KG1 (cell line): Measurements from ENCODE around the gene VMO1.

Experiments used
- DNase-seq: peaks from one replicate; lab custom pipeline; 2025; lab: John Stamatoyannopoulos, UW

The VMO1 gene

DNA sequence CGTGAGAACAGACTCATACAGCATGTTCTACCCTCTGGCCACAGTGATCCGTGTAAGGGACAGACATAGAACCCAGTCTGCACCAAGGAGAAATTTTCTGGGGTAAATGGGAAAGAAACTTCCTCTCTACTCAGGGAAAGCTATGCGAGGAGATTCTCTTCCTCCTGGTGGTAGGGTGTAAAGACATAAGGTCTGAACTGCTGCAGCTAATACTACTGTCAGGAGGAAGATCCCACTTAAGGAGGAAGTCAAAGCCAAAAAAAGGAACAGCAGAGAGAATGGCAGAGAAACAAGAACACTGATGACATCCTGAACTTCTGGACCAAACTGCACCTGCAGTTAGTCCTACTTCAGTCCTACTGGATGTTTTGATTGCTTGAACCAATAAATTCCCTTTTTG lies 21.6 kb downstream of the VMO1 start:
- DNase-seq, result no peak

DNA sequence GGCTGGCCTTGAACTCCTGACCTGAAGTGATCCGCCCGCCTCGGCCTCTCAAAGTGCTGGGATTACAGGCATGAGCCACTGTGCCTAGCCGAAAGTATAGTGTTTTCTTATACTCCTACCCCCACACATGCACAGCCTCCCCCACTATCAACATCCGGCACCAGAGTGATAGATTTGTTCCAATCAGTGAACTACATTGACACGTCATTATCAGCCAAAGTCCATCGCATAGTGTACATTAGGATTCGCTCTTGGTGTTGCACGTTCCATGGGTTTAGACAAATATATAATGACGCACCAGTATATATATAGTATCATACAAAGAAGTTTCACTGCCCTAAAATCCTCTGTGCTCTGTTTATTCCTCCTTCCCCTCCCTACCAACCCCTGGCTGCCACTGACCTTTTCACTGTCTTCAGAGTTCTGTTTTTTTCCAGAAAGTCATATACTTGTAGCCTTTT lies 26.4 kb downstream of the VMO1 start:
- DNase-seq, result no peak

DNA sequence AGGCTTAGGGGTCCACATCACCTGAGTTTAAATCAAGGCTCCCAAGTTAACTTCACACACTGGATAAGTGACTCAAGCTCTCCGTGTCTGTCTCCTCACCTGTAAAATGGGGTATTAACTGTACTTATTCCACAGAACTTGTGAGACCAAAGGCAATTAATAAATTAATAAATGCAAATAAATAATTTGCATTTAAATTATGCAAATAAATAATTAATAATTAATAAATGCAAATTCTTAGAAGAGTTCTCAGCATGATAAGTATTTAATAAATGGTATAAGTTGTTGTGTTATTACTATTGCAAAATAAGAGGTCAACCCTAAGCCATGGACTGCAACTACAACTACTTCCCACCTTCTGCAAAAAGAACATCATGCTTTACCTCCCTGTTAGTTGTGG lies 32.8 kb downstream of the VMO1 start:
- DNase-seq, result no peak

DNA sequence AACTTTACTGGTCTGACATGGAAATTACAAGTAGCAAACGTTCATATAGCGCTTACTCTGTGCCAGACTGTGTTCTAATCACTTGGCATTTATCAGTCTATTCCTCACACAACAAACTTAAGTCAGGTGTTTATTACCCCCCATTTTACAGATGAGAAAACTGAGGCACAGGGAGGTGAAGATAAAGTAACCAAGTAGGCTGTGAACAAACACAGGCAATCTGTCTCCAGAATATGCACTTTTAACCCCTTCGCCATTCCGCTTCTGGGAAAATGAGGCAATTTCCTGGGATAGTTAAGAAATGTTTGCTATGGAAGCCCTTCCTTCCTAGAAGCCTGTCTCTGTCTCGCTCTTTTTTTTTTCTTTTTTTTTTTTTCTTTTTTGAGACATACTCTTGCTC lies 34.2 kb downstream of the VMO1 start:
- DNase-seq, result no peak

DNA sequence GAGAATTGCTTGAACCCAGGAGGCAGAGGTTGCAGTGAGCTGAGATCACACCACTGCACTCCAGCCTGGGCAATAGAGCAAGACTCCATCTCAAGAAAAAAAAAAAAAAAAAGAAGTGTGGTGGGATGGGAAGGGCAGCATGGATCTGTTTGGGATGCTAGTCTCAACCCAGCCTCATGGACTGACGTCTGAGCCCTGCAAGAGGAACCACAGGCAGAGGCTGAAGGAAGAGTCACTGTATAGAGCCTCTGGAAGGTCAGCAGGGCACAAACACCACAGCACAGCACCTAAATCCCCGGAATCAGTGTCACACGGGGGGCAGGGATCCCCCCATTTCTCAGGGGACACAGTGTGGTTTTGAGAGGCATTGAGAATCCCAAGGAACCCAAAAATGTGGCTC lies 35.6 kb downstream of the VMO1 start:
- DNase-seq, result no peak

DNA sequence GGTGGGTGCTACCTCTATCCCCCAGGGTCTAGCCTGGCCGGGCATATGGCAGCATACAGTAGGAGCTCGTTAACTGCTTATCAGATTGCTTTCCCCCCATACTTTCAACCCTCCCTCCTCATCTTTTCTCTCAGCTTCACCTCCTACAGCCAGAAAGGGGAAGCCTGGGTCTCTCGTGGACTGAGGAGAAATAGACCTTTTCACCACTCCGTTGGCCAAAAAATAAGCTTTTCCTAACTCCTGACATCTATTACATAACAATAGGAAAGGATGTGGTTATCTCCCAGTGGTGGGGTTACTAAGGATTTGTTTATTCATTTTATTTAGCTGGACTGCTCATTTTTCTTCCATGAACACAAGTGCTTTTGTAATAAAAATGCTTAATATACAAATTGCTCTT lies 37.5 kb downstream of the VMO1 start:
- no peak for DNase-seq

DNA sequence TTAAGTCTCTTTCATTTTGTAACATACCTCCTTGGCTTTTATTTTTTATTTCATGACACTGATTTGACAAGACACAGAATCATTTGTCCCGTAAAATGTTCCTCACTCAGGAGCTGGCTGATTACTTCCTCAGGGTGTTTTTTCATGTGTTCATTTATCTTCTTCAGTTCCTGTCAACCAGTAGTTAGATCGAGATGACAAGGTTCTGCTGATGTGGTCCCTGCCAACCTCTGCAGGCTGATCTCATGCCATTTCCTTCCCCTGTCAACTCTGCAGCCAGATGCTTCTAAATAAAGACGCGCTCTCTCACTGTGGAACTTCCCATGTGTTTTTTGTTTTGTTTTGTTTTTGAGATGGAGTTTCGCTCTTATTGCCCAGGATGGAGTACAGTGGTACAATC lies 38.3 kb downstream of the VMO1 start:
- DNase-seq, result no peak

DNA sequence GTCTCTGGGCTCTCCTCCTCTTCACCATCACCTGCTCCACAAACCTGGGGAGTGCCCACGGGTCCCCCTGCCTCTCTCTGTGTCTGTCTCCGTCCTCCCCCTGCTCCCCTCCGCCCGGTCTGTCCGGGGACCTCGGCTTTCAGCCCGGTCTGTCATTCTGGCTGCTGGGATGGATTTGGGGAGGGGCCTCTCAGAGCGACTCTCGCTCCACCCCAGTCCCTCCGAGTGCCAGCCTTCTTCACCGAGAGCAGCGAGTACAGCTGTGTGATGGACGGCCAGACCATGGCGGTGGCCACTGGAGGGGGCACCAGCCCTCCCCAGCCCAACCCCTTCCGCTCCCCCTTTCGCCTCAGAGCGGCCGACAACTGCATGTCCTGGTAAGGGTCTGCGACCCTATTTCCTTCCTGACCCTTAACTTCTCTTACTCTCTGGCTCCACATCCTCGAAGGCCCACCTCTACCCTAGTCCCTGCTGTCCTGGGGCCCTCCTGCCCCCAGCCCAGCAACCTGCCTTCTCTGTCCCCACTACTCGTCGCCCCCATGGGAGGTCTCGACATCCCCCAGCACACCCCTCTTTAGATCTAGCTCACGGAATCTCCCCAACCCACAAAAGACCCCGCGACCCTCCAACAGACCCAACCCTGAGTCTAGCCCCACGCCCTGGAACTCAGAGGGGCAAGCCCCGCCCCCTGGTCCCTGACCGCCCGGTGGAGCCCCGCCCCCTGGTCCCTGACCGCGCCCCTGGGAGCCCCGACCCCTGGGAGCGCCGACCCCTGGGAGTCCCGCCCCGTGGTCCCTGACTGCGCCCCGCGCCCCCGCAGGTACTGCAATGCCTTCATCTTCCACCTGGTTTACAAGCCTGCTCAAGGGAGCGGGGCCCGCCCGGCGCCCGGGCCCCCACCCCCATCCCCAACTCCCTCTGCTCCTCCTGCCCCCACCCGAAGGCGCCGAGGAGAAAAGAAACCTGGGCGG lies 40.9 kb downstream of the VMO1 start:
- no peak for DNase-seq

DNA sequence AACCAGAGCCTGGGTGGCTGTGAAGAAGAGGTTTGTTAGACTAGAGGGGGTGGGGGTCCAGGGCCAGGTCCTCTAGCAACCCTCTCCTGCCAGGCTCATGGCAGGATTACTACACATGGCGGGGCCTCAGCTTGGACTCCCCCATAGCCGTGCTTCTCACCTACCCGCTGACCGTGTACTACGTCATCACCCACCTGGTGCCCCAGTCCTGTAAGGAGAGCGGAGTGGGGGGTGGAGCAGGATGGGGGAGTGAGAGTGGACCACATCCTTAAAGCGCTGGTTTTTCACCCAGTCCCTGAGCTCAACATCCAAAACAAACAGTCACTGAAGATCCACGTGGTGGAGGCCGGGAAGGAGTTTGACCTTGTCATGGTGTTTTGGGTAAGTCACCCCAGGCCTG lies 42.3 kb downstream of the VMO1 start:
- no peak for DNase-seq

DNA sequence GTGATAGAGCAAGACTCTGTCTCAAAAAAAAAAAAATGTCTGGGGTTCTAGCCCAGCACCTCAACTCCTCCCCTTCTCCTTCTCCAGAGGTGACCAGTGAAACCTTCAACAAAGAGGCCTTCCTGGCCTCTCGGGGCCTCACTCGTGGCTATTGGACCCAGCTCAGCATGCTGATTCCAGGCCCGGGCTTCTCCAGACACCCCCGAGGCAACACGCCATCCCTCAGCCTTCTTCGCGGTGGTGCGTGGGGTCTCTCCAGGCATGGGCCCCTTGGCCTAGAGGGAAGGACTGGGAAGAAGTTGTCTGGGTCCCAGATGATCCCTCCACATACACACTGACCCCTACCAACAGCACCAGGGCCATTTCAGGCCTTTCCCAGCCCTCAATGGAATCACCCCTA lies 42.9 kb downstream of the VMO1 start:
- no peak for DNase-seq

DNA sequence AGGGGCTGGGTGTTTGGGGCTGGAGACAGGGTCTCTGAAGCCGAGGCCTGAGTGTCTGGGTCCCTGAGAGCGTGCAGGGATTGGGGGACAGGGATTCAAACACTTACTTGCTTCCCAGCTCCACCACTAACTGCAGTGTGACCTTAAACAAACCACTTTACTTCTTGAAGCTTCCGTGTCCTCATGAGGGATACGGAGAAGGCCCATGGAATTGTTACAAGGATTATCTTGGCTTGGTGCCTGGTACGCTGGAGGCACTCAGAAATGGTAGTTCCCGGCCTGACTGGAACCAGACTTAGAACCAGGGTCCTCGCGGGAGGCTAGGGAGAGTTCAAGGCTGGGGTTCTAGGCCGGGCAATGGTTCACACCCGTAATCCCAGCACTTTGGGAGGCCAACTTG lies 43.5 kb downstream of the VMO1 start:
- no peak for DNase-seq

DNA sequence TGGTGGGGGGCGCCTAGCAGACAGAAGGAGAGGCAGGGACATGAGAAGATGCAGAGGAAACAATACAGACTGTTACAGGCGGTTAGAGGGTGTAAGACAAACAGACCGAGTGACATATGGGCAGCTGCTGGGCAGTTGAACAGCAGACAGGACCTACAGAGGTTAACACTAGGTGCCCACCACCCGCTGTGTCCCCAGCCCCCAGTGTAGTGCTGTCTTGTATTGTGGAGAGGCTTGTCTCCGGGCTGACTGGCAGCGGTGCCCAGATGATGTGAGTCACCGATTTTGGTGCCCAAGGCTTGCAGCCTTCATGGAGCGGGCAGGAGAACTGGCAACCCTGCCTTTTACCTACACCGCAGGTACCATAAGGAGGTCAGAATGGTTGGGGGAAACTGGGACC lies 44.0 kb downstream of the VMO1 start:
- DNase-seq, result no peak

DNA sequence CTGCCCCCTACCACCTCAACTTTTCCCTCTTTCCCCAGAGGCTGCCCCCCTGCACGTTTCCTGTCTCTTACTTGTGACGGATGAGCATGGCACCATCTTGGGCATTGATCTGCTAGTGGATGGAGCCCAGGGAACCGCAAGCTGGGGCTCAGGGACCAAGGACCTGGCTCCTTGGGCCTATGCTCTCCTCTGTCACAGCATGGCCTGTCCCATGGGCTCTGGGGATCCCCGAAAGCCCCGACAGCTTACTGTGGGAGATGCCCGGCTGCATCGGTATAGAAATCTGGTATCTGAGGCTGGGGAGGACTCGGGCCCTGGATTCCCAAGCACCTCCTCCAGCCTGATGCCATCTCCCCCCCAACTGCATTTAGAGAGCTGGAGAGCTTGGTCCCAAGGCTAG lies 44.6 kb downstream of the VMO1 start:
- no peak for DNase-seq

DNA sequence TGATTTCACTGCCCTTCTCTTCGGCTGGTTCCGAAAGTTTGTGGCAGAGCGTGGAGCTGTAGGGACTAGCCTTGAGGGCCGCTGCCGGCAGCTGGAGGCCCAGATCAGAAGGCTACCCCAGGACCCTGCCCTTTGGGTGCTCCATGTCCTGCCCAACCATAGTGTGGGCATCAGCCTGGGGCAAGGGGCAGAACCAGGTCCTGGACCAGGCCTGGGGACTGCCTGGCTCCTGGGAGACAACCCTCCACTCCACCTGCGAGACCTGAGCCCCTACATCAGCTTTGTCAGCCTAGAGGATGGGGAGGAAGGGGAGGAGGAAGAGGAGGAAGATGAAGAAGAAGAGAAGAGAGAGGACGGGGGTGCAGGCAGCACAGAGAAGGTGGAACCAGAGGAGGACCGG lies 45.6 kb downstream of the VMO1 start:
- no peak for DNase-seq

DNA sequence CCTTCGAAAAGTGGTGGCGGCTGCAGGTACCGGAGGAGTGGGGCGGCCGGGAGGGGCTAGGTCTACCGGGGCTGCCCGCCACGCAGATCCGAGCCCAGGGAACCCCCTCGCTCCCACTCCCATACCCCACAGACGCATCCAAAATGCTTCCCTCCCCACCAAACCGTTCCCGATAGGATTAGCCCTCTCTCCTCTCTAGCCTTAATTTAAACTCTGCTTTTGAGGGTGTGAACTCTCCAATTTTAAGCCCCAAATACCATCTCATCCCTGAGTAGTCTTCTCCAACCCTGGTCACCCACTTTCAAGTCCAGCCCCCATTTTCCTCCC lies 46.2 kb downstream of the VMO1 start:
- DNase-seq, result no peak

DNA sequence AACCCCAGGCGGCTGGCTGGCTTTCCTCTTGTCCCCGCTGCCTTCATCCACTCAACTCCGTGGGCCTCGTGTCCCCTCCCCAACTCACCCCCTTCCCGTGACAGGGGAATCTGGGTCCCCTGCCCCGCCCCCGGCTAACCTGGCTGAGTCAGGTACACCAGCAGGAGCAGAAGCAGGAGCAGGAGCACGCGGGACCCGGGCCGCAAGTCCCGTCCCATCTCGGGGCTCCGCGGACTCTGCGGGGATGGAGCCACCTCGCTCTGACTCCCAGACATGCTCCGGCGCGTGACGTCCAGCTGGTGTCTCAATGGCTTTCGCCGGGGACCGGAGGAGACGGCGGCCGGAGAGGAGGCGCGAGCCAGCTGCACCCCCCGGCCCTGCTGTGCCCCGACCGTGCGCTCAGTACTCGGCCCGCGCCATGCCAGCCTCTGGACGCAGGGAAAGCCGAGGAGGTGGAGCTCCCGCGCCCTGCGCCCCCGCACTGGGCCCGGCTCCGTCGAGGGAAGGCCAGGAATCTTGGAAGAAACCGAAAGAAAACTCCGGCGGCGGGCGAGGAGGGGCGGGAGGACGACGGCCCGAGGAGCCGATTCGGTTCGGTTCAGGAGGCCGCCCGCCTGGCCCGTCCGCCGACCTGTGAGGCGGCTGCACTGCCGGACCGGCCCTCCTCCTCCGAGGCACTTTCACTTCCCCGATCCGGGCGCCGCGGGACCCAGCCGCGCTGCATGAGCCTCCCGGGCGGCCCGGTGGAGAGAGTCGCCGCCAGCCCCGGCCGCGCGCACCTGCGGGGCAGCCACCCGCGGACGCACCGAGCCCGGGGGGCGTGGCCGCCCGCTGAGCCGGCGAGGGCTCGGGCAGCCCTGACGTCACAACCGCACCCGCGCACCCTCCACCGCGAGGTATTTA lies 46.8 kb downstream of the VMO1 start, which contains the start of the genes CXCL16 and ZMYND15:
TSS of gene CXCL16 (minus strand) at position 807 of the 903 bp plus-strand sequence. CDS start at position 218, 589 bp downstream.
TSS of gene ZMYND15 (plus strand) at position 712 of the 903 bp plus-strand sequence. CDS start 716 bp downstream, outside the sequence.
- DNase-seq, result no peak

DNA sequence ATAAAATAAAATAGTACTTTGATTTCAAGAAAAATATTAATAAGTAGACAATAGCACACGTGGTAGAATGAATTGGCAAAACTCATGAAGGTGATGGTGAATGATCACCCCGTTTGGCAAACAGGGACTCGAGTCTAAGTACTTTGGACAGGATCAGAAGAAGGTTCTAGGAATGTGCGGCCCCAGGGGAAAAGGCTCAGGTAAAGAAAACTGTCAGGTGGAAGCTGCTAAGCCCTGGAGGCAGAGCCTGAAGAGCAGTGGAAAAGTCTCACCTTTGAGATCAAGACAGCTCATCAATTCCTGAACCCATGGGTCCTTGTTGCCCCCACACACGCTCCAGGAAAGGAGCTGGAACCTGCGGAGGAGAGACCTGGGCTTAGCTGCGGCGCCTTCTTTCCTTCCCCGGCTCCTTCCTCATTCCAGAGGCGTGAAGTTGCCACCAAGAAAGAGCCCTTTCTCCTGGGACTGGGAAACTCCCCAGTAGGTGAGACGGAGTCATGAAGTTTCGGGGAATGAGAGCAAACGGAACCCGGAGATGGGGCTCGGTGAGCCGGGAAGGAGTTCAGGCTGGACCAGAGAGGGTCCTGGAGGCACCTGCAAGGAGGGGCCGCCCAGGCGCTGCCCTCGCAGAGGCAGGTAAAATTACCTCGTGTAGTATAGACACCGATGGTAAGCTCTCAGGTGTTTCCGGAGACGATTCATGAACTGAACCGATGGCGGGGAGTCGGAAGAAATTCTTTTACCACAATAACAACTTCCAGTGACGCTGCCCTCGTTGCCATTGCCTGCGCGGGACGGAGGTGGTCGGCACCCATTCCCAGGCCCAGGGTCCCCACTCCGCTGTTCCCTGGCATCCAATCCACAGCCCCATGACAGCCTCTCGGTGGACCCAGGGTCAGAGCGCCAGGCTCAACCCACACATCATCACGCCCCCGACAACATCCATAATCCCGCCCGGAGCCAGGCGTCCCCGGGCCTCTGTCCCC lies 47.7 kb downstream of the VMO1 start:
- no peak for DNase-seq

DNA sequence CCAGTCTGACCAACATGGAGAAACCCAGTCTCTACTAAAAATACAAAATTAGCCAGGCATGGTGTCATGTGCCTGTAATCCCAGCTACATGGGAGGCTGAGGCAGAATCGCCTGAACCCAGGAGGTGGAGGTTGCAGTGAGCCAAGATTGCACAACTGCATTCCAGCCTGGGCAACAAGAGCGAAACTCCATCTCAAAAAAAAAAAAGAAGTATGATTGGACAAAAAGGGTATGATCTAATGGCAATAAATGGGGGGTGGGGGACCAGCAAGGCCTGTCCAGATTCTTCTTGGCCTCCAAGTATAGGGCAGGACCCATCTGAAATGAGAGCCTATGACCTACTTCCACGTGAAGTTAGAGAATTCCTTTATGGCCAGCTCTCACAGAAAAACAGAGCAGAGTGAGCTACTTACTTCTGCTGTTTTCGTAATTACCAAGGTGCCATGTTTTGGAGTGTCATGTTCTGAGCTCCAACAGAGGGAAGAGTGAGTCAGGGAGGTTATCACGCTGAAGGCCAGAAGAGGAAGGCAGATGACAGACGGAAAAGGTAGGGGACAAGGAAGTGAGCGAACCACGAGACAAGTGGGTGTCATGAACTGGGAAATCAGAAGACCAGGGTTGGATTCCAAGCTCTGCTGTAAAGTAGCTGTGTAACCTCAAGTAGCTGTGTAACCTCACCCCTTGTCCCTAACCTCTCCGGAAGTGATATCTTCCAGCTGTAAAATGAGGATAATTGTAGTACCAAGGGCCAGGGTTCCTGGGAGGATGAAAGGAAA lies 50.1 kb downstream of the VMO1 start:
- DNase-seq, result no peak
